GM12875 (cell line): ENCODE measurements around the gene STK31.
"Not testable (repeated sequence)": the region's sequence is repeated elsewhere in the genome, so short reads cannot be mapped to it uniquely, and the experiment has no call there.

ENCODE experiments used
- H3K4me3 ChIP-seq: one replicate; pipeline ENCODE4 v1.5.1; 2011; ENCODE audit warnings: low read depth, low read length, control low read depth
- CTCF ChIP-seq: IDR thresholded peaks from 2 replicates; pipeline ENCODE4 v1.5.1; 2011; ENCODE audit warnings: low read depth, mild to moderate bottlenecking, control low read depth, inconsistent platforms, low read length, moderate library complexity, borderline replicate concordance; ENCODE audit not compliant: insufficient read depth

The STK31 gene

DNA sequence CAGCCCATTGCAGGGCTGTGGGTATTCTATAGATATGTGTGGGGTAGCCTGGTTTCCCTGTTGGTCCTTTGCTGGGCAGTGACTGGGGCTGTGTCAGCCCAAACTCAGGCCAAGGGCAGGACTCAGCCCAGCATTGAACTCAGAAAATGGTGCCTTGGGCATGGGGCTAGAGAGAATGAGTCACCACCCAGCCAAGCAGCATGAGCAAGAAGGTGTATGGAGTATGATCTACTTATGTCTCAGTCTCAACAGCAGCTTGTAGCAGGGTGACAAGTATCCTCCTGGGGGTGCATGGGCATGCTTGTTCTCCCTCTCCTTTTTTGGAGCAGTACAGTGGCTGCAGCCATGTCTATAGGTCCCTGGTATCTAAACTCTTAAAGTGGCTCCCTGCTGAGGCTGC lies 32.0 kb downstream of the STK31 start:
- TF ChIP-seq CTCF = no peak
- H3K4me3 ChIP-seq = no peak overlapping the region

- no peak for TF ChIP-seq CTCF
- H3K4me3 ChIP-seq = no peak overlapping the region
Measured at GRCh38 chr7:23743226-23743625, 33.2 kb downstream of the STK31 start.

DNA sequence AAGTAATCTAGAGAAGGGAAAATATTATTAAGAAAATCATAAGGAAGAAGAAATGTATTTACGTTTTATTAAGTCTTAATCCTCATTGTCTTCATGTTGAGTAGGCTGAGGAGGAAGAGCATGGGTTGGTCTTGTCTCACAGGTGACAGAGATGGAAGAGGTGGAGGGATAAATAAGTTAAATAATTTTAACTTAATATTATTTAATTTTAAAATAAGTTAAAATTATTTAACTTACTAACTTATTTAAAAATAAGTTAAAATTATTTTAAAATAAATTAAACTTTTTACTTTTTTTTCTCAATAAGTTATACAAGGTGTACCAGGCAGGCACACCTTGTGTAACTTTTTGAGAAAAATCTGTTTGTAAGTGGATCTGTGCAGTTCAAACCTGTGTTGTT lies 36.6 kb downstream of the STK31 start:
- H3K4me3 ChIP-seq = no peak overlapping the region
- no peak for TF ChIP-seq CTCF

DNA sequence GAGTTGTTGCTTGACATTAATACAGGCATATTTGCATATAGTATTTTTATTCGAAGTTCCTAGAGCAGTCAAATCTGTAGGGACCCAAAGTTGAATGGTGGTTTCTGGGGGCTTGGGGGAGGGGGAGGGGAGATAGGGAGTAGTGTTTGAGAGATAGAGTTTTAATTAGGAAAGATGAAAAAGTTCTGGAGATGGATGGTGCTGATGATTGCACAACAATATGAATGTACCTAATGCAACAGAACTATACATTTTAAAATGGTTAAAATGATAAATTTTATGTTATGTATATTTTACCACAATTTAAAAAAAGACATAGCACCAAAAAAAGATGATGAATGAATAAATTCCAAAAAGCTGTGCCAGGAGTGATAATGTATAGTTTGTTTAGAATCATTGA lies 41.8 kb downstream of the STK31 start:
- no peak overlapping the region for H3K4me3 ChIP-seq
- no peak for TF ChIP-seq CTCF

GRCh38 chr7:23758839-23759238 lies 48.8 kb downstream of the STK31 start:
- not testable (repeated sequence) for H3K4me3 ChIP-seq

DNA sequence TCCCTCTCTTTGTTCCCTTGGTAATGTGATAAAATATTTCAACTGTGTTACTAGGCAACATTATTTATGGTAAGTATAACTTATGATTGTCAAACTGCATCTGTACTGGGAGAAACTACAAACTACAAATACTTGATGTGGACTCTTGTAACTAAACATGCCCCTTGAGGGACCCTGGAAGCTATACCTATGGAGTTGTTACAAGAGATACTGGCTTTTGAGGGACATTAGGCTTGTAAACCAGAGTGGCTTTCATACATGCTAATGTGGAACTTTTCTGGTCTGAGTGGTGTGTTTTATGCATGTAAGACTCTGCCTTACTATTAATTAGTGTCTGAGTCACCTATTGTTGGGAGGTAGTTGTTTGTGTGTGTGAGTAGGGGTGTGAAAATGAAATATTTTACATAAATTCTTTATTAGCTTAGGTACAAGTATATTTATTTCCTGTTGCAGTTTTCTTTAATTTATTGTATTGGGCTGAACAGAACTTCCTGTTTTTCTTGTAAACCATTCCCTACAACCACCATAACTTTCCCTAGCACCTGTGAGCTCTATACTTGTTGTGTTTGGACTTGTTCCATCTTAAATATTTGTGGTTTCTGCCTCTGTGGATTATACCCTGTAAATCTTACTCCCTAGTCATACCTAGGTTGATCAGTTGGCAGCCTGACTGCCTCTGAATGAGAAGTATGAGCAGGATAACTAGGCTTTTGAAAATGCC lies 49.8 kb downstream of the STK31 start:
- no peak overlapping the region for H3K4me3 ChIP-seq
- no peak for TF ChIP-seq CTCF

GRCh38 chr7:23765943-23766342 lies 55.9 kb downstream of the STK31 start:
- H3K4me3 ChIP-seq = no peak overlapping the region
- no peak for TF ChIP-seq CTCF
